Activated CD8-positive, alpha-beta T cell treated with anti-CD3 and anti-CD28 coated beads, Interleukin-2, amount 10 ng/mL, durations not matched to agents 7 days and 5 days (primary cell): ENCODE results near the gene SPSB1. TPM values are rescaled to one million over a fixed set of nuclear protein-coding genes. Genes with fewer than 3 reads are reported as not detected.

Experiments used
- ATAC-seq: fragments of 150-1000 bp; cut with Tn5 transposase; one replicate; pipeline ENCODE4 v1.10.0; 2021; ENCODE audit warnings: moderate library complexity
- CTCF ChIA-PET: fragments of 350-600 bp; sonication (Branson Sonifier 250); formaldehyde crosslinking; loops from one replicate; lab custom pipeline; 2021; ENCODE audit warnings: antibody characterized with exemption; lab: Charles Lee
- POLR2A ChIA-PET: fragments of 350-600 bp; sonication (Branson Sonifier 250); formaldehyde crosslinking; loops from one replicate; lab custom pipeline; 2021; ENCODE audit warnings: antibody characterized with exemption; lab: Charles Lee
- DNase-seq: peaks from one replicate; pipeline ENCODE4 v3.0.0-alpha.2; 2020
- H3K27ac Mint-ChIP-seq: one replicate; pipeline ENCODE4 v1.8.0; 2021; ENCODE audit warnings: mild to moderate bottlenecking, mixed read lengths
- H3K27me3 Mint-ChIP-seq: one replicate; pipeline ENCODE4 v1.8.0; 2021; ENCODE audit warnings: low read depth, mixed read lengths
- H3K36me3 Mint-ChIP-seq: one replicate; pipeline ENCODE4 v1.8.0; 2021; ENCODE audit warnings: low read depth, mixed read lengths
- H3K4me1 Mint-ChIP-seq: one replicate; pipeline ENCODE4 v1.8.0; 2021; ENCODE audit warnings: low read depth, mixed read lengths
- H3K4me3 Mint-ChIP-seq: one replicate; pipeline ENCODE4 v1.8.0; 2021; ENCODE audit warnings: mild to moderate bottlenecking, mixed read lengths
- H3K9me3 Mint-ChIP-seq: one replicate; pipeline ENCODE4 v1.8.0; 2022; ENCODE audit warnings: mixed read lengths; ENCODE audit not compliant: insufficient read depth
- total RNA-seq, 2 experiments: library from RNA; stranded (reverse); gene quantifications; one replicate each; pipeline ENCODE4 v1.2.3, GENCODE V29; 2021

The SPSB1 gene
- total RNA-seq, 2 experiments from 2014 or later: 1.1 TPM

- H3K4me1 Mint-ChIP-seq: peaks cover 42% of the 10 kb centered on the region
- peak; percentile 60 for DNase-seq
- POLR2A ChIA-PET: interaction anchor here (0.9 to 1.3 kb wide), 3 partner anchors 9 to 16 kb away, joined by 3 to 9 read pairs (median 4); no protein-coding TSS in a partner anchor
- ATAC-seq: peak; percentile 66
- CTCF ChIA-PET: interaction anchor here (0.7 to 1.1 kb wide), 4 partner anchors 8 to 42 kb away, joined by 3 to 4 read pairs (median 3); no protein-coding TSS in a partner anchor
- peaks cover 32% of the 10 kb centered on the region for H3K27me3 Mint-ChIP-seq
- H3K27ac Mint-ChIP-seq: no peak overlapping the region
- H3K4me3 Mint-ChIP-seq: peak overlapping the region; percentile 3
- H3K36me3 Mint-ChIP-seq: peaks cover 4% of the 10 kb centered on the region
- peaks cover 4% of the 10 kb centered on the region for H3K9me3 Mint-ChIP-seq
Measured at GRCh38 chr1:9413071-9413876, 120.6 kb downstream of the SPSB1 start.

- CTCF ChIA-PET: no interaction called here
- ATAC-seq (no peak), DNase-seq (no peak)
- H3K4me3 Mint-ChIP-seq: no peak overlapping the region
- peaks cover 42% of the 10 kb centered on the region for H3K4me1 Mint-ChIP-seq
- peaks cover 4% of the 10 kb centered on the region for H3K36me3 Mint-ChIP-seq
- peaks cover 4% of the 10 kb centered on the region for H3K9me3 Mint-ChIP-seq
- H3K27me3 Mint-ChIP-seq: peaks cover 32% of the 10 kb centered on the region
- H3K27ac Mint-ChIP-seq: no peak overlapping the region
- POLR2A ChIA-PET: interaction anchor here (1.2 to 1.3 kb wide), 2 partner anchors 8 to 12 kb away, joined by 3 to 9 read pairs; no protein-coding TSS in a partner anchor
Measured at GRCh38 chr1:9413877-9414213, 121.2 kb downstream of the SPSB1 start.

GRCh38 chr1:9416506-9416905 is 123.8 kb downstream of the SPSB1 start:
- H3K36me3 Mint-ChIP-seq: no peaks in the 10 kb centered on the region
- CTCF ChIA-PET: no interaction called here

GRCh38 chr1:9416918-9417500 is 124.3 kb downstream of the SPSB1 start:
- H3K4me1 Mint-ChIP-seq: peaks cover 47% of the 10 kb centered on the region

More at GRCh38 chr1:9416506-9416905, 123.8 kb downstream of the SPSB1 start:
- DNase-seq: no peak
- POLR2A ChIA-PET: no interaction called here
- no peak for ATAC-seq
- H3K9me3 Mint-ChIP-seq: peaks cover 4% of the 10 kb centered on the region
- peaks cover 49% of the 10 kb centered on the region for H3K4me1 Mint-ChIP-seq
- peaks cover 40% of the 10 kb centered on the region for H3K27me3 Mint-ChIP-seq
- H3K27ac Mint-ChIP-seq: no peak overlapping the region
- H3K4me3 Mint-ChIP-seq: no peak overlapping the region

GRCh38 chr1:9417695-9418094 is 125.0 kb downstream of the SPSB1 start:
- Mint-ChIP-seq H3K4me3 (no peak overlapping the region), H3K9me3 (no peaks in the 10 kb centered on the region), H3K27ac (no peak overlapping the region), H3K4me1 (peaks cover 44% of the 10 kb centered on the region), H3K36me3 (no peaks in the 10 kb centered on the region), H3K27me3 (peaks cover 43% of the 10 kb centered on the region)
- ATAC-seq (no peak), DNase-seq (no peak)
- ChIA-PET POLR2A (interaction anchor here (0.8 kb wide), 1 partner anchor 8 kb away, joined by 3 read pairs; no protein-coding TSS in a partner anchor), CTCF (interaction anchor here (1.0 kb wide), 1 partner anchor 10 kb away, joined by 3 read pairs; no protein-coding TSS in a partner anchor)

More at GRCh38 chr1:9416918-9417500, 124.3 kb downstream of the SPSB1 start:
- Mint-ChIP-seq H3K4me3 (no peak overlapping the region), H3K27me3 (peaks cover 40% of the 10 kb centered on the region), H3K9me3 (no peaks in the 10 kb centered on the region), H3K36me3 (no peaks in the 10 kb centered on the region), H3K27ac (no peak overlapping the region)
- no peak for DNase-seq
- ATAC-seq: no peak
- ChIA-PET POLR2A (no interaction called here), CTCF (interaction anchor here (1.0 kb wide), 1 partner anchor 10 kb away, joined by 3 read pairs; no protein-coding TSS in a partner anchor)

- POLR2A ChIA-PET: no interaction called here
- Mint-ChIP-seq H3K27me3 (peaks cover 55% of the 10 kb centered on the region), H3K4me3 (no peak overlapping the region), H3K36me3 (no peaks in the 10 kb centered on the region), H3K27ac (no peak overlapping the region), H3K4me1 (peaks cover 32% of the 10 kb centered on the region), H3K9me3 (no peaks in the 10 kb centered on the region)
- CTCF ChIA-PET: no interaction called here
- DNase-seq (no peak), ATAC-seq (no peak)
Measured at GRCh38 chr1:9418851-9419250, 126.2 kb downstream of the SPSB1 start.

Other genes starting within 250 kb of the SPSB1 start
- gene SLC2A5, start 223.3 kb upstream of the SPSB1 start, total RNA-seq: not detected
- gene GPR157, start 163.8 kb upstream of the SPSB1 start, total RNA-seq: 1 to 10 TPM; 1.2 to 1.4 TPM
- 10 to 100 TPM in 1 of 2 experiments, 1 to 10 TPM in 1; 9.7 to 10.2 TPM for gene H6PD, start 58.1 kb upstream of the SPSB1 start, total RNA-seq
- gene SLC25A33, start 246.6 kb downstream of the SPSB1 start, total RNA-seq: 1 to 10 TPM; 4.1 to 4.4 TPM